SK-N-MC (cell line): ENCODE measurements around the gene NCSTN.
"Not testable (repeated sequence)": the region's sequence is repeated elsewhere in the genome, so short reads cannot be mapped to it uniquely, and the experiment has no call there.

Experiments
- EZH2 ChIP-seq: fragments of 200-600 bp; sonication (generic); IDR thresholded peaks from one replicate; pipeline ENCODE4 v1.6.1; 2017; ENCODE audit warnings: antibody characterized with exemption
- POLR2AphosphoS5 ChIP-seq: IDR thresholded peaks from 2 replicates; pipeline ENCODE4 v1.6.1; 2012; ENCODE audit warnings: mild to moderate bottlenecking, low read depth, low read length, borderline replicate concordance

- not testable (repeated sequence) for TF ChIP-seq POLR2AphosphoS5, EZH2
Observed at GRCh38 chr1:160388406-160388805, 45.2 kb downstream of the NCSTN start.
